Progenitor cell of endocrine pancreas (in vitro differentiated cells): Measurements from ENCODE around the gene ZNF587. TPM values are rescaled to one million over a fixed set of nuclear protein-coding genes. Genes with fewer than 3 reads are reported as not detected.
"Not testable (repeated sequence)": the region's sequence is repeated elsewhere in the genome, so short reads cannot be mapped to it uniquely, and the experiment has no call there.

ENCODE experiments used
- DNase-seq: peaks from one replicate; pipeline ENCODE4 v3.0.0; 2021; ENCODE audit warnings: low spot score; ENCODE audit not compliant: unreplicated experiment
- H3K27ac Mint-ChIP-seq: 2 replicates; pipeline ENCODE4 v1.8.0; 2021; ENCODE audit warnings: mild to moderate bottlenecking, moderate library complexity, mixed read lengths
- H3K27me3 Mint-ChIP-seq: 2 replicates; pipeline ENCODE4 v1.8.0; 2021; ENCODE audit warnings: mixed read lengths
- H3K36me3 Mint-ChIP-seq: 2 replicates; pipeline ENCODE4 v1.8.0; 2022; ENCODE audit warnings: mixed read lengths; ENCODE audit not compliant: insufficient read depth
- H3K4me1 Mint-ChIP-seq: 2 replicates; pipeline ENCODE4 v1.8.0; 2021; ENCODE audit warnings: low read depth, mixed read lengths
- H3K4me3 Mint-ChIP-seq: 2 replicates; pipeline ENCODE4 v1.8.0; 2021; ENCODE audit warnings: low read depth, mild to moderate bottlenecking, moderate library complexity, mixed read lengths
- H3K9me3 Mint-ChIP-seq: 2 replicates; pipeline ENCODE4 v1.8.0; 2021; ENCODE audit warnings: low read depth, mixed read lengths
- total RNA-seq: library from RNA; stranded (reverse); gene quantifications from 2 replicates; pipeline ENCODE4 v1.2.1, GENCODE V29; 2021
- TF ChIP-seq, protein P1 (sequence below): fragments of 200-600 bp; sonication (generic); IDR thresholded peaks from one replicate; pipeline ENCODE4 v1.5.0; 2021; ENCODE audit warnings: antibody characterized with exemption, mild to moderate bottlenecking; ENCODE audit not compliant: unreplicated experiment

ZNF587 gene
- total RNA-seq, 1 donor from 2014 or later: 93.7 TPM

DNA sequence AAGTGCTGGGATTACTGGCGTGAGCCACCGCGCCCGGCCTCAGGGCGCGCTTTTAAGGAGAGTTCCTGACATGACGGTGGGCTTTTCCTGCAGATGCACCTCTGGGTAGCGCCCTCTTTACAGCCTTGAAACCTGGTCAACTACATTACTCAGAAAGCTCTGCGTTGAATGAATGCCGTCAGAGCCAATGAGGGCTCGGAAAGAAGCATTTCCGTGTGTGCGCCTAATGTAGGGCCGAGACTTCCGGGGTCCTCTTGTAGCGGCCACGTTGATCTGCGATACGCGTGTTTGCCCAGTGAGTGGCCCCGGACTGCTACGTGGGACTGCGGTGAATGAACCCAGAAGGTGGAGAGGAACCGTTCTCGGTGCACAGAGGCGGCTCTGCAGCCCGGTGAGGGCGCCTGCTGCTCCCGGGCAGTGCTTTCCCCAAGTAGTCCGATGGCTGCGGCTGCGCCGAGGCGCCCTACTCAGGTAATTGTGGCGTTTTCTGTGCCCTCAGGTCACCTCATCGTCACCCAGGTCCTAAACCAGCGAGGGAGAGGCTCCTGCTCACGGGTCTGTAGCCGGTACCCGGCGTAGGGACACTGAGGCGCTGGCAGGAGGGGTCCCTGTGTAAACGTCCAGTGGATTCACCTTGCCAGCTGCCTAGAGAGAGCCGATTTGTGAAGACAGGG lies 30.0 kb upstream of the ZNF587 start:
- peak; percentile 54 for DNase-seq
- Mint-ChIP-seq H3K36me3 (peaks cover 11% of the 10 kb centered on the region), H3K27me3 (no peaks in the 10 kb centered on the region), H3K9me3 (no peaks in the 10 kb centered on the region), H3K4me1 (peaks cover 76% of the 10 kb centered on the region), H3K27ac (peak overlapping the region; percentile 98), H3K4me3 (peak overlapping the region; percentile 94)
- TF ChIP-seq, protein P1, sequence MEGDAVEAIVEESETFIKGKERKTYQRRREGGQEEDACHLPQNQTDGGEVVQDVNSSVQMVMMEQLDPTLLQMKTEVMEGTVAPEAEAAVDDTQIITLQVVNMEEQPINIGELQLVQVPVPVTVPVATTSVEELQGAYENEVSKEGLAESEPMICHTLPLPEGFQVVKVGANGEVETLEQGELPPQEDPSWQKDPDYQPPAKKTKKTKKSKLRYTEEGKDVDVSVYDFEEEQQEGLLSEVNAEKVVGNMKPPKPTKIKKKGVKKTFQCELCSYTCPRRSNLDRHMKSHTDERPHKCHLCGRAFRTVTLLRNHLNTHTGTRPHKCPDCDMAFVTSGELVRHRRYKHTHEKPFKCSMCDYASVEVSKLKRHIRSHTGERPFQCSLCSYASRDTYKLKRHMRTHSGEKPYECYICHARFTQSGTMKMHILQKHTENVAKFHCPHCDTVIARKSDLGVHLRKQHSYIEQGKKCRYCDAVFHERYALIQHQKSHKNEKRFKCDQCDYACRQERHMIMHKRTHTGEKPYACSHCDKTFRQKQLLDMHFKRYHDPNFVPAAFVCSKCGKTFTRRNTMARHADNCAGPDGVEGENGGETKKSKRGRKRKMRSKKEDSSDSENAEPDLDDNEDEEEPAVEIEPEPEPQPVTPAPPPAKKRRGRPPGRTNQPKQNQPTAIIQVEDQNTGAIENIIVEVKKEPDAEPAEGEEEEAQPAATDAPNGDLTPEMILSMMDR: no peak

DNA sequence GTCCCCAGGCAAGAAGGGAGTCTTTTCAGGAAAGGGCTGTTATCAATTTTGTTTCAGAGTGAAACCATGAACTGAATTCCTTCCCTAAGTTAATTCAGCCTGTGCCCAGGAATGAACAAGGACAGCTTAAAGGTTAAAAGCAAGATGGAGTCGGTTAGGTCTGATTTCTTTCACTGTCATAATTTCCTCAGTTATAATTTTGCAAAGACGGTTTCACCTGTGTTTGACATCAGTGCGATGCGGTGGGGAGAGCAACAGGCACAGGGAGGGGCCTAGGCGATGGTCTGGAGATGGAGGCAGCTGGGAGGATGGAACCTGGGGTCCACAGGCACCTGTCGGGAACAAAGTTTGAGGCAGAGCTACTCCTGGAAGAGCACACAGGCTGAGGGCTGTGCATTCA lies 29.1 kb upstream of the ZNF587 start:
- Mint-ChIP-seq H3K27ac (peak overlapping the region; percentile 98), H3K4me3 (peak overlapping the region; percentile 94), H3K9me3 (no peaks in the 10 kb centered on the region), H3K27me3 (no peaks in the 10 kb centered on the region), H3K4me1 (peaks cover 70% of the 10 kb centered on the region), H3K36me3 (peaks cover 11% of the 10 kb centered on the region)
- TF ChIP-seq, protein P1: no peak
- DNase-seq: no peak

DNA sequence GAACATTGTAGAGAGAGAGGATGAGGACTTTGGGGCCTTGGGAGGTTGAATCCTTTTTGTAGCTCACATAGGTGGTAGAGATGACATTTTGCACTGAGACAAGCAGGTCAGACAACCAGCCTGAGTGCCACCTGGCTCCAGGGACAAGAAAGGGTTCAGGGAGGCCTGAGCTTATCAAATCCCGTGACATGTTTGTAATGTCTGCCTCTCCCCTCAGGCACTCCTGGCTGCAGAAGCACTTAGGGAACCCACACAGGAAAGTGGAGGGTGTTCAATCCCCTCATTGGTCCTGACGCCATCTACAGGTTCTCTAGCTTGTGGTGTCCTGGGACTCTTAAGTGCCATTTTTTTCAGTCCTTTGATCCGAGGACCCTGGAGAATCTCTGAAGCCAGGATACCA lies 28.6 kb upstream of the ZNF587 start:
- DNase-seq, H3K27me3 Mint-ChIP-seq, H3K9me3 Mint-ChIP-seq: not testable (repeated sequence)
- H3K4me1 Mint-ChIP-seq: peaks cover 67% of the 10 kb centered on the region
- H3K27ac Mint-ChIP-seq: peak overlapping the region; percentile 98
- peak overlapping the region; percentile 94 for H3K4me3 Mint-ChIP-seq
- peaks cover 13% of the 10 kb centered on the region for H3K36me3 Mint-ChIP-seq

DNA sequence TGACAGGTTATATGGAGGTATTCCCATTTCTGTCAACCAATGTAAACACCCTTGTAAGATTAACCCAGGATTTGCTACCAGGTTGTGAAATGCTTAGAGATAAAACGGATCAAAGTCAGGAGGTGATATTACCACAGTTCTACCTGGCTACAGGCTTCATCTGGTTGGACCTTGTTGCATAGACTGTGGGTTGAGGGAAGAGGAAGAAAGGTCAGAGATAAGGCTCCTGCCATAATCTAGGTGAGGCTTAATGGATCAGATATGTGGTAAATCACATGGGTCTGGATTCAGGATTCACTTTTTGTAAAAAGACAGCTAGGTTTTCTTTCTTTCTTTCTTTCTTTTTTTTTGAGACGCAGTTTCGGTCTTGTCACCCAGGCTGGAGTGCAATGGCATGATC lies 28.2 kb upstream of the ZNF587 start:
- H3K27ac Mint-ChIP-seq, H3K27me3 Mint-ChIP-seq, H3K9me3 Mint-ChIP-seq, H3K4me3 Mint-ChIP-seq, DNase-seq: not testable (repeated sequence)
- Mint-ChIP-seq H3K36me3 (peaks cover 14% of the 10 kb centered on the region), H3K4me1 (peaks cover 65% of the 10 kb centered on the region)

DNA sequence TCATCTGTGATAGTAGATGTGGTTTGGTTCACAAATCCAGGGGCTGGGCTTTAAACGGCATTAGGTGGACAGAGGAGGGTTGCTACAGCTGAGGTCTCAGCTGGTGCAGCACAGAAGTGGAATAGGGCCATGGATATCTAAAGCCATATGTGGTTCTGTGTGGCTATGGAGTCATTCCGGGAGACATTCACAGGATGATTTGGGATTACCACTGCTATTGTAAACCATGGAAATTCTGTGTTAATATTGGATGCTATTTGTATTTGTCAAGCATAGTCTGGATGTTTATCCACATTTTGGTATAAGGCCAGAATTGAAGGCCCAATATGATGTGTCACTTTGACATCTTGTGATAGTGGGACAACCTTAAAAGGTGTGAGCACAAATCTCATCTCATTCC lies 26.5 kb upstream of the ZNF587 start:
- H3K9me3 Mint-ChIP-seq, DNase-seq, H3K27me3 Mint-ChIP-seq: not testable (repeated sequence)
- Mint-ChIP-seq H3K4me3 (peak overlapping the region; percentile 55), H3K4me1 (peaks cover 63% of the 10 kb centered on the region), H3K36me3 (peaks cover 21% of the 10 kb centered on the region), H3K27ac (peak overlapping the region; percentile 96)

DNA sequence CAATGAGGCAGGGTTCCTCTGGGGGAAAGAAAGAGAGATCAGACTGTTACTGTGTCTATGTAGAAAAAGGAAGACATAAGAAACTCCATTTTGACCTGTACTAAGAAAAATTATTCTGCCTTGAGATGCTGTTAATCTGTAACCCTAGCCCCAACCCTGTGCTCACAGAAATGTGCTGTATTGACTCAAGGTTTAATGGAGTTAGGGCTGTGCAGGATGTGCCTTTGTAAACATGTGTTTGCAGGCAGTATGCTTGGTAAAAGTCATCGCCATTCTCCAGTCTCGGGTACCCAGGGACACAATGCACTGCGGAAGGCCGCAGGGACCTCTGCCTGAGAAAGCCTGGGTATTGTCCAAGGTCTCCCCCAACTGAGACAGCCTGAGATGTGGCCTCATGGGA lies 26.1 kb upstream of the ZNF587 start:
- DNase-seq, H3K9me3 Mint-ChIP-seq, H3K27me3 Mint-ChIP-seq: not testable (repeated sequence)
- peak overlapping the region; percentile 55 for H3K4me3 Mint-ChIP-seq
- peaks cover 21% of the 10 kb centered on the region for H3K36me3 Mint-ChIP-seq
- H3K27ac Mint-ChIP-seq: peak overlapping the region; percentile 96
- peaks cover 58% of the 10 kb centered on the region for H3K4me1 Mint-ChIP-seq

DNA sequence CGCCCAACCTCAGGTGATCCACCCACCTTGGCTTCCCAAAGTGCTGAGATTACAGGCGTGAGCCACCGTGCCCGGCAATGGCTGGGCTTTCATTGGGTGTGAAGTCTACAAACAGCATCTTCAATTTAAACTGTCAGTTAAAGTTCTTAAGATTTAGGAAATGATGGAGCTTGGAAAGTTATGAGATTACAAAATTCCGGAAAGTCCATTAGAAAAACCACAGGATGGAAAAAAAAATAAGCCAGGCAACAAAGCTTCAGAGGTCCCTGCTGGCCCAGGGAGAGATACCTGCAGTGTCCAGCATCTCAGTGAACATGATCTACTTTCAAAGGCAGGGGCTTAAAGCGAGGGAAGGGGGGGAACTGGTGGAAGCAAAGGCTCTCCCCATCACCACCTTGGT lies 24.1 kb upstream of the ZNF587 start:
- TF ChIP-seq, protein P1: no peak
- Mint-ChIP-seq H3K4me1 (peaks cover 65% of the 10 kb centered on the region), H3K27me3 (no peaks in the 10 kb centered on the region), H3K9me3 (no peaks in the 10 kb centered on the region), H3K4me3 (no peak overlapping the region), H3K36me3 (peaks cover 25% of the 10 kb centered on the region), H3K27ac (peak overlapping the region; percentile 49)
- DNase-seq: no peak
